GM12878 (cell line): ENCODE measurements around the gene NADSYN1. TPM values are rescaled to one million over a fixed set of nuclear protein-coding genes. Genes with fewer than 3 reads are reported as not detected.
"Not testable (repeated sequence)": the region's sequence is repeated elsewhere in the genome, so short reads cannot be mapped to it uniquely, and the experiment has no call there.

ENCODE experiments used
- ATAC-seq: fragments of 200-7000 bp; cut with Tn5 transposase; 3 replicates; pipeline ENCODE4 v1.9.1; 2020; ENCODE audit warnings: mild to moderate bottlenecking, moderate library complexity
- BruUV-seq: library from RNA; stranded (reverse); fragments of 400-500 nt; replicated peaks from 2 replicates; lab custom pipeline; 2021; lab: Mats Ljungman, UMichigan
- CTCF ChIA-PET: fragments of 300-600 bp; sonication (Branson Sonifier 250); formaldehyde crosslinking; extraction: SDS; loops from one replicate; lab custom pipeline; 2021; ENCODE audit warnings: inconsistent platforms; lab: Yijun Ruan, JAX
- POLR2A ChIA-PET: fragments of 350-600 bp; formaldehyde crosslinking; extraction: SDS; loops from one replicate; lab custom pipeline; 2021; ENCODE audit warnings: inconsistent platforms; lab: Charles Lee
- RAD21 ChIA-PET: fragments of 300-600 bp; sonication (Branson Sonifier 250); formaldehyde crosslinking; loops from one replicate; lab custom pipeline; 2023; ENCODE audit warnings: antibody characterized with exemption; ENCODE audit not compliant: unreplicated experiment; lab: Charles Lee
- SMC1A ChIA-PET: fragments of 300-600 bp; sonication (Branson Sonifier 250); formaldehyde crosslinking; loops from one replicate; lab custom pipeline; 2023; ENCODE audit not compliant: unreplicated experiment, uncharacterized antibody; lab: Charles Lee
- DNase-seq: peaks from one replicate; pipeline ENCODE4 v3.0.0-alpha.2; 2011; ENCODE audit warnings: low read depth, low spot score
- FAIRE-seq: peaks from 3 replicates; lab custom pipeline; 2011; peaks lifted over from hg19 to GRCh38; lab: Jason Lieb, UNC
- H2AFZ ChIP-seq: 2 replicates; pipeline ENCODE4 v1.6.0; 2011; ENCODE audit warnings: low read depth, low read length, control low read depth; ENCODE audit not compliant: control insufficient read depth
- H3K27ac ChIP-seq: 2 replicates; pipeline ENCODE4 v1.5.1; 2011; ENCODE audit warnings: control low read depth; ENCODE audit not compliant: control insufficient read depth, insufficient read depth
- H3K27me3 ChIP-seq, 2 experiments: replicated peaks in 1 of 2; 2 replicates each; pipeline versions ENCODE4 v1.6.0 to v1.6.1; 2011; ENCODE audit warnings: low read length in 1 of 2; ENCODE audit not compliant: control insufficient read depth in 2 of 2, insufficient read depth in 2 of 2
- H3K36me3 ChIP-seq, 2 experiments: 2 replicates each; pipeline ENCODE4 v1.5.1; 2011; ENCODE audit warnings: low read length in 1 of 2; ENCODE audit not compliant: control insufficient read depth in 2 of 2, insufficient read depth in 2 of 2
- H3K4me1 ChIP-seq: 2 replicates; pipeline ENCODE4 v1.6.1; 2011; ENCODE audit warnings: mild to moderate bottlenecking, low read length, moderate library complexity, mixed read lengths; ENCODE audit not compliant: control insufficient read depth, insufficient read depth
- H3K4me2 ChIP-seq: 2 replicates; pipeline ENCODE4 v1.6.0; 2011; ENCODE audit warnings: control low read depth; ENCODE audit not compliant: control insufficient read depth, insufficient read depth
- H3K4me3 ChIP-seq: fragments of 200-600 bp; sonication (generic); 2 replicates; pipeline ENCODE4 v1.5.1; 2016
- H3K79me2 ChIP-seq: 2 replicates; pipeline ENCODE4 v1.6.0; 2011; ENCODE audit warnings: low read length; ENCODE audit not compliant: control insufficient read depth, insufficient read depth
- H3K9ac ChIP-seq: 2 replicates; pipeline ENCODE4 v1.8.0; 2011; ENCODE audit warnings: low read length, control low read depth, mixed read lengths; ENCODE audit not compliant: control insufficient read depth, insufficient read depth
- H3K9me3 ChIP-seq: replicated peaks from 3 replicates; pipeline ENCODE4 v1.5.1; 2011; ENCODE audit warnings: mild to moderate bottlenecking, low read length; ENCODE audit not compliant: control insufficient read depth, insufficient read depth
- H4K20me1 ChIP-seq: 2 replicates; pipeline ENCODE4 v1.6.0; 2011; ENCODE audit not compliant: control insufficient read depth, insufficient read depth
- ATF2 ChIP-seq: IDR thresholded peaks from 2 replicates; pipeline ENCODE4 v1.6.1; 2012; ENCODE audit warnings: low read length, inconsistent platforms
- CBX5 ChIP-seq: sonication (generic); IDR thresholded peaks from 2 replicates; pipeline ENCODE4 v1.6.1; 2016; ENCODE audit warnings: low read depth, moderate library complexity, mild to moderate bottlenecking, inconsistent platforms
- CREB1 ChIP-seq: IDR thresholded peaks from 2 replicates; pipeline ENCODE4 v1.6.1; 2012; ENCODE audit warnings: low read depth, mild to moderate bottlenecking, inconsistent platforms
- EED ChIP-seq: sonication (generic); IDR thresholded peaks from 2 replicates; pipeline ENCODE4 v1.6.1; 2016; ENCODE audit warnings: antibody characterized with exemption, low read depth
- IRF4 ChIP-seq: IDR thresholded peaks from 2 replicates; pipeline ENCODE4 v1.6.1; 2011; ENCODE audit warnings: low read depth, low read length
- KLF5 ChIP-seq: fragments of 450-650 bp; IDR thresholded peaks from 2 replicates; pipeline ENCODE4 v1.6.1; 2014; ENCODE audit warnings: mild to moderate bottlenecking; ENCODE audit not compliant: partially characterized antibody
- RUNX3 ChIP-seq: IDR thresholded peaks from 2 replicates; pipeline ENCODE4 v1.6.1; 2012; ENCODE audit warnings: low read length, inconsistent platforms
- SP1 ChIP-seq: IDR thresholded peaks from one replicate; pipeline ENCODE4 v1.6.1; 2011; ENCODE audit warnings: low read depth, low read length
- TARDBP ChIP-seq: IDR thresholded peaks from 2 replicates; pipeline ENCODE4 v1.6.1; 2016; ENCODE audit warnings: borderline replicate concordance
- TCF3 ChIP-seq: IDR thresholded peaks from 2 replicates; pipeline ENCODE4 v1.6.1; 2012; ENCODE audit warnings: low read depth, mild to moderate bottlenecking, low read length, borderline replicate concordance; ENCODE audit not compliant: insufficient read depth
- ZBED1 ChIP-seq: IDR thresholded peaks from 2 replicates; pipeline ENCODE4 v1.6.1; 2016; ENCODE audit warnings: borderline replicate concordance
- WGBS: methylation state at CpG from one replicate; pipeline ENCODE4 v1.1.6; 2016; ENCODE audit warnings: low lambda C conversion rate; ENCODE audit not compliant: insufficient replicate concordance, insufficient coverage; ENCODE audit errors: missing lambda C conversion rate; 5-methylcytosine and 5-hydroxymethylcytosine counted together
- in situ Hi-C: fragments of 300-500 bp; cut with MboI; formaldehyde crosslinking; loops from 9 replicates; pipeline ENCODE4 v1.14.3; 2018; ENCODE audit warnings: mixed read lengths
- intact Hi-C: fragments of 100-400 bp; cut with micrococcal nuclease; formaldehyde crosslinking; loops from one replicate; pipeline ENCODE4 v1.14.2; 2022; ENCODE audit not compliant: unreplicated experiment
- polyA plus RNA-seq, 11 experiments: library from polyadenylated mRNA; depleted of rRNA in 4 of 11; unstranded in 6 of 11; stranded (reverse) in 5 of 11; fragments of >200 nt; fragmentation: Nextera tagmentation in 4 of 11; fragmentation: Illumina TruSeq in 1 of 11; extraction: Ambion mirVana in 4 of 11; extraction: Trizol in 1 of 11; gene quantifications; 1 replicate in 1 of 11; 2 replicates in 10 of 11; pipeline versions ENCODE4 v1.2.1 to v1.2.3, GENCODE V29; 2011 to 2016; ENCODE audit warnings: inconsistent platforms in 2 of 11, missing spikeins in 2 of 11, low read depth in 1 of 11
- total RNA-seq, 4 experiments: library from RNA; depleted of rRNA in 3 of 4; stranded (reverse); fragments of >200 nt in 3 of 4; fragmentation: Illumina TruSeq in 1 of 4; extraction: Trizol in 1 of 4; gene quantifications; 2 replicates each; pipeline versions ENCODE4 v1.2.1 to v1.2.3, GENCODE V29; 2013 to 2021

NADSYN1 gene
- total and polyA plus RNA-seq, 10 of the 15 experiments (the other 5 are each of a cell fraction or from before 2014, with no cell fraction given): 12.2 to 90.2 (median 69.5) TPM

- in situ Hi-C loops, BruUV-seq, H3K36me3 ChIP-seq: not testable (repeated sequence)
- Histone ChIP-seq H3K4me1 (peaks cover 41% of the 10 kb centered on the region), H3K27ac (peak overlapping the region; percentile 75), H3K4me2 (peak overlapping the region; percentile 74), H3K9ac (peak overlapping the region; percentile 50; the same call in 1 of the 2 replicates), H3K9me3 (peaks cover 38% of the 10 kb centered on the region)
- ChIA-PET SMC1A (interaction anchor here (1.2 to 1.3 kb wide), 2 partner anchors 17 to 22 kb away, joined by 3 to 5 read pairs; no protein-coding TSS in a partner anchor), POLR2A (interaction anchor here (0.5 kb wide), 1 partner anchor 1364 kb away, joined by 9 read pairs; no protein-coding TSS in a partner anchor), CTCF (interaction anchor here (1.1 kb wide), 2 partner anchors 9 to 22 kb away, joined by 3 to 4 read pairs; no protein-coding TSS in a partner anchor)
- peak; percentile 65 for DNase-seq
- TF ChIP-seq CBX5 (peak; percentile 82; the same call in 1 of the 2 replicates), ATF2 (0 out of 2 replicates have a peak, but pooled peaks have one; percentile 11), TCF3 (0 out of 2 replicates have a peak, but pooled peaks have one; percentile 5), IRF4 (peak; percentile 59; the same call in 1 of the 2 replicates), CREB1 (peak; percentile 50; the same call in 1 of the 2 replicates), ZBED1 (peak; percentile 76), EED (peak; percentile 61; the same call in 1 of the 2 replicates), RUNX3 (peak; percentile 73), SP1 (peak; percentile 6), KLF5 (peak; percentile 93), TARDBP (peak; percentile 57; the same call in 1 of the 2 replicates)
- TF ChIP-seq, all 136 proteins: peak for 11; not testable (repeated sequence) for 125
- H2AFZ ChIP-seq, RAD21 ChIA-PET, H4K20me1 ChIP-seq, H3K27me3 ChIP-seq, H3K4me3 ChIP-seq, H3K79me2 ChIP-seq: not testable (repeated sequence)
- intact Hi-C loops: loop anchor here (1.0 kb wide), 1 partner anchor 51 kb away; no protein-coding TSS in a partner anchor
- ATAC-seq (peak; percentile 84), FAIRE-seq (peak; percentile 65)
- 33% methylated on average over 9 of the region's 9 CpGs for WGBS
Measured at GRCh38 chr11:71540521-71541304, 87.7 kb downstream of the NADSYN1 start.
